ENCODE measurements around the gene CALR.

GRCh38 chr19:12984143-12984627, 45.8 kb downstream of the CALR start:
- TF ChIP-seq, protein P1, sequence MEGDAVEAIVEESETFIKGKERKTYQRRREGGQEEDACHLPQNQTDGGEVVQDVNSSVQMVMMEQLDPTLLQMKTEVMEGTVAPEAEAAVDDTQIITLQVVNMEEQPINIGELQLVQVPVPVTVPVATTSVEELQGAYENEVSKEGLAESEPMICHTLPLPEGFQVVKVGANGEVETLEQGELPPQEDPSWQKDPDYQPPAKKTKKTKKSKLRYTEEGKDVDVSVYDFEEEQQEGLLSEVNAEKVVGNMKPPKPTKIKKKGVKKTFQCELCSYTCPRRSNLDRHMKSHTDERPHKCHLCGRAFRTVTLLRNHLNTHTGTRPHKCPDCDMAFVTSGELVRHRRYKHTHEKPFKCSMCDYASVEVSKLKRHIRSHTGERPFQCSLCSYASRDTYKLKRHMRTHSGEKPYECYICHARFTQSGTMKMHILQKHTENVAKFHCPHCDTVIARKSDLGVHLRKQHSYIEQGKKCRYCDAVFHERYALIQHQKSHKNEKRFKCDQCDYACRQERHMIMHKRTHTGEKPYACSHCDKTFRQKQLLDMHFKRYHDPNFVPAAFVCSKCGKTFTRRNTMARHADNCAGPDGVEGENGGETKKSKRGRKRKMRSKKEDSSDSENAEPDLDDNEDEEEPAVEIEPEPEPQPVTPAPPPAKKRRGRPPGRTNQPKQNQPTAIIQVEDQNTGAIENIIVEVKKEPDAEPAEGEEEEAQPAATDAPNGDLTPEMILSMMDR (IDR thresholded peaks at IDR 0.05): no peak
- TF ChIP-seq POLR2AphosphoS5 (IDR thresholded peaks at IDR 0.05): no peak
